Ovary (tissue), 9 donors: ENCODE data around the gene HPCAL1. TPM values are rescaled to one million over a fixed set of nuclear protein-coding genes. Genes with fewer than 3 reads are reported as not detected.

Experiments used
- DNase-seq, 5 donors: peaks; one replicate each; pipeline ENCODE4 v3.0.0-alpha.2; 2019 to 2020
- H3K27ac ChIP-seq, 2 donors: fragments of 200-600 bp; one replicate each; pipeline versions ENCODE4 v1.5.1 to v1.8.0; 2019 to 2022
- H3K27me3 ChIP-seq: fragments of 200-600 bp; one replicate; pipeline ENCODE4 v1.8.0; 2022
- H3K36me3 ChIP-seq: fragments of 200-600 bp; sonication (generic); one replicate; pipeline ENCODE4 v1.5.1; 2019
- H3K4me1 ChIP-seq: one replicate; pipeline ENCODE4 v1.8.1; 2013; ENCODE audit warnings: mild to moderate bottlenecking, moderate library complexity; ENCODE audit not compliant: insufficient read depth
- H3K4me3 ChIP-seq: fragments of 200-600 bp; sonication (generic); one replicate; pipeline ENCODE4 v1.5.1; 2017
- H3K9me3 ChIP-seq, 2 donors: fragments of 200-600 bp in 1 of 2; sonication (generic) in 1 of 2; one replicate each; pipeline versions ENCODE4 v1.5.1 to v1.8.1; 2013 to 2019; ENCODE audit warnings: mild to moderate bottlenecking in 1 of 2, moderate library complexity in 1 of 2
- EP300 ChIP-seq: sonication (generic); formaldehyde crosslinking; IDR thresholded peaks from one replicate; pipeline ENCODE4 v1.6.1; 2017; ENCODE audit warnings: antibody characterized with exemption
- POLR2A ChIP-seq: fragments of 450-650 bp; IDR thresholded peaks from one replicate; pipeline ENCODE4 v1.6.1; 2017; ENCODE audit warnings: antibody characterized with exemption, mild to moderate bottlenecking, moderate library complexity
- WGBS, 3 donors: extraction: QIAGEN DNeasy Blood & Tissue Kit in 1 of 3; methylation state at CpG; one replicate each; pipeline versions ENCODE4 v1.1.5 to v1.1.7; 2013 to 2017; 5-methylcytosine and 5-hydroxymethylcytosine counted together
- intact Hi-C, 4 donors: fragments of 100-400 bp; cut with DNase I; formaldehyde crosslinking; loops; one replicate each; pipeline versions ENCODE4 v1.11.0 to v1.15.1; 2022 to 2023
- polyA plus RNA-seq, 2 donors: library from polyadenylated mRNA; stranded (reverse); fragments of 200-250 nt in 1 of 2; fragments of 350-450 nt in 1 of 2; fragmentation: Illumina TruSeq in 1 of 2; extraction: RNeasy Lipid Tissue Mini Kit (QIAGEN cat#74804) in 1 of 2; gene quantifications; one replicate each; pipeline ENCODE4 v1.2.3, GENCODE V29; 2013 to 2014
- total RNA-seq, 7 donors: library from RNA; depleted of rRNA in 2 of 7; stranded (reverse); fragments of >200 nt in 2 of 7; fragmentation: NEBNext Ultra II Directional in 3 of 7; extraction: Animal tissue kit (Norgen Biotek cat#: 25700) in 3 of 7; gene quantifications; one replicate each; pipeline versions ENCODE4 v1.1.0 to v1.2.4, GENCODE V29; 2016 to 2023
- TF ChIP-seq, protein P1 (sequence below), 3 donors: fragments of 450-650 bp in 2 of 3; fragments of 200-600 bp in 1 of 3; IDR thresholded peaks; one replicate each; pipeline versions ENCODE4 v1.5.1 to v1.8.0; 2016 to 2022; ENCODE audit warnings: antibody characterized with exemption in 3 of 3, mild to moderate bottlenecking in 1 of 3
- donor health status: DM: no; HTN: no; CAD: no; lungs with moderate emphysema.
- donor health status: DM: no; HTN: no; CAD: no.
- donor health status: Bipolar disorder and iron deficiency.
- donor health status: DM: yes; HTN: yes; CAD: no.
- donor health status: DM: no; HTN: no; CAD: no.
- donor health status: DM: yes; HTN: yes; CAD: no.

HPCAL1 gene
- total and polyA plus RNA-seq, 9 donors, result 11.4 to 69.5 (median 18.5) TPM

DNA sequence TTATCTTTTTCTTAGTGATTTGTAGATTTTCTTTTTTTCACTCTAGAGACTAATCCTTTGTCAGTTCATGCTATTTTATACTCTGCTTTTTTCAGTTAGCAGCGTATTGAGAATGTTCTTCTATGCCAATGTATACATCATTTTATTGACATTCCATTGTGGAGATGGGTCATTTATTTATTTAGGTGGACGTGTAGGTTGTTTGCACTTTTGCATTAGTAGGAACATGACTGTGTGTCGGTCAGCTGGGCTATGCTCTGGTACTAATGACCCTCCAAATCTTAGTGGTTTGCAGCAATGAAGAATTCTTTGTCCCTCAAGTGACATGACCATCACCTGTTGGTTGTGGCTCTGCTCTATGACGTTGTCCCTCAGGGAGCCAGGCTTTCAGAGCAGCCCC, 33.6 kb downstream of the HPCAL1 start:
- intact Hi-C loops, result no loop called here
- H3K4me1 ChIP-seq, result peaks cover 2% of the 10 kb centered on the region
- DNase-seq, result no peak
- H3K36me3 ChIP-seq, result no peaks in the 10 kb centered on the region
- no peaks in the 10 kb centered on the region for H3K27me3 ChIP-seq
- no peaks in the 10 kb centered on the region for H3K9me3 ChIP-seq
- TF ChIP-seq, protein P1, sequence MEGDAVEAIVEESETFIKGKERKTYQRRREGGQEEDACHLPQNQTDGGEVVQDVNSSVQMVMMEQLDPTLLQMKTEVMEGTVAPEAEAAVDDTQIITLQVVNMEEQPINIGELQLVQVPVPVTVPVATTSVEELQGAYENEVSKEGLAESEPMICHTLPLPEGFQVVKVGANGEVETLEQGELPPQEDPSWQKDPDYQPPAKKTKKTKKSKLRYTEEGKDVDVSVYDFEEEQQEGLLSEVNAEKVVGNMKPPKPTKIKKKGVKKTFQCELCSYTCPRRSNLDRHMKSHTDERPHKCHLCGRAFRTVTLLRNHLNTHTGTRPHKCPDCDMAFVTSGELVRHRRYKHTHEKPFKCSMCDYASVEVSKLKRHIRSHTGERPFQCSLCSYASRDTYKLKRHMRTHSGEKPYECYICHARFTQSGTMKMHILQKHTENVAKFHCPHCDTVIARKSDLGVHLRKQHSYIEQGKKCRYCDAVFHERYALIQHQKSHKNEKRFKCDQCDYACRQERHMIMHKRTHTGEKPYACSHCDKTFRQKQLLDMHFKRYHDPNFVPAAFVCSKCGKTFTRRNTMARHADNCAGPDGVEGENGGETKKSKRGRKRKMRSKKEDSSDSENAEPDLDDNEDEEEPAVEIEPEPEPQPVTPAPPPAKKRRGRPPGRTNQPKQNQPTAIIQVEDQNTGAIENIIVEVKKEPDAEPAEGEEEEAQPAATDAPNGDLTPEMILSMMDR (IDR thresholded peaks at IDR 0.05), result no peak
- TF ChIP-seq POLR2A, result no peak
- no peak for TF ChIP-seq EP300
- 85 to 92% (median 86%) methylated on average over 4 of the region's 4 CpGs for WGBS, 3 donors
- H3K27ac ChIP-seq, result no peak overlapping the region
- H3K4me3 ChIP-seq, result no peak overlapping the region

DNA sequence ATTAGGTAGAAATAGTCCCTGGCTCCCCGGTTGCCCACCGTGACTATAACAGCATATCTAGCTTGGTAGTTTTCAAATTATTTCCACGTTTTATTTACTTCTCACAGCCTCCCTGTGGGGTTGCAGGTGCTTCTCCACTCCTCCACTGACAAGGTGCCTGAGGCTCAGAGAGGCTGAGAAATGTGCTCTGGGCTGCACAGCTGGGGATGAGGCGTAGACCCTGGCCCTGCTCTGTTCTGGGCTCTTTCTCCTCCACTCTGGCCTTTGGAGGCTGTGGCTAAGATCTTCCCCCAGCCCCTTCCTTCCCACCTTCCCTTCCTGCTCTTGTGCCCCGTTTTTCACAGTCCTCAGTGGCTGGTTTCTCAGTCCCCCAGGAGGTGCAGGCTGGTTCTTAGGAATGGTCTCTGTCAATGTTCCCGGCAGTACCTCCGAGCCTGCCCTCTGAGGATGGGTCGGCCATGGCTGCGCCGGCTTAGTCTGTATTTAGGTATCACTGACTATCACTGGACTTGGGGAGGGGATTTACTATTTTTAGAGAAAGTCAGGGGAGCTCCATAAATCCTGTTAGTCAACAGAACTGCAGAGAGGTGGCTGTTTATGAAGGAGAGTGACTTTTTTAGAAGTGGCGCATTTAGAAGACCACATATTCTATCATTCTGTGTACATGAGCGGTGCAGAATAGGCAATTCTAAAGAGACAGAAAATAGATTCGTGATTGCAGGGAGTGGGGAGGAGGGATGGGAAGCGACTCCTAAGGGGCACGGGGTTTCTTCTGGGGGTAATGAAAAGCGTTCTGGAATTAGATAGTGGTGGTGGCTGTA, 35.0 kb downstream of the HPCAL1 start:
- H3K9me3 ChIP-seq, result no peaks in the 10 kb centered on the region
- H3K36me3 ChIP-seq, result no peaks in the 10 kb centered on the region
- no peak for TF ChIP-seq EP300
- no peaks in the 10 kb centered on the region for H3K27me3 ChIP-seq
- no peak overlapping the region for H3K4me3 ChIP-seq
- intact Hi-C loops, result no loop called here
- WGBS, 3 donors, result 80 to 84% (median 83%) methylated on average over 16 of the region's 16 CpGs
- no peak overlapping the region for H3K27ac ChIP-seq
- DNase-seq, result no peak
- H3K4me1 ChIP-seq, result peaks cover 2% of the 10 kb centered on the region

DNA sequence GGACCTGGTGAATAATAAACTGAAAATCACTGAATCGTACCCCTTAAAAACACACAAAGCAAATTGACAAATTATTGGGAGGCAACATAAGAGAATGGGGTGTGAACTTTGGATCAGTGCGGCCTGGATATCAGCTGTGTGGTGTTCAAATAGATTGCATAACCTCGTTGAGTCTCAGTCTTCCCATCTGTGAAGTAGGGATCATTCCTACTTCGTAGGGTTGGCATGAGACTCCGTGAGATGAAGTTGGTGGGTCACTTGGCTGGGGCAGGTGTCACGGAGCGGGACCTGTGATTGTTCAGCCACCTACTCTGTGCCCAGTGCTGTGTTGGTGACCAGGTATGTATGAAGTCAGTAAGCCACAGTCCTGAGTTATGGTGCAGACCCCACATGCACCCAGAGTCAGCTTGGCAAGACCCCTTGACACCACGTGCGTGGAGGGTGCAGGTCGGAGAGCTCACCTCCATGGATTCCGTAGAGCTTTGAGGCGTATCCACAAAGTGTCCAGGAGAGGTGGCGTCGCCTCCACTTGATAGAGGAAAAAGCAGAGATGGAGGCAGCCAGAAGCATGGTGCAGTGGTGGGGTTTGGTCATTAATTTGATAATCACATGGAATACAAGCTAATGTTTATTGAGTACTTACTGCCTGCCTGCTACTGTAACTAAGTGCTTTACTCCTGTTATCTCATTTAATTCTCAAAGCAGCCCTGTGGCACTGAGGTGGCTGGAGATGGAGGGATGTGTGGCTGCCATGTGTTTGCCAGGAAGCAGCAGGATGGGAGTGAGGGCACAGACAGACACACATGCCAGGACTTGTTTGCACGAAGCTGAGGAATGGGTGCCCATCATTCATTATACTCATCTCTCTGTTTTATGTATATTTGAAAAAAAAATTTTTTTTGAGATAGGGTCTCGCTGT, 35.8 kb downstream of the HPCAL1 start:
- DNase-seq, result no peak
- 93 to 94% (median 94%) methylated on average over 16 of the region's 16 CpGs for WGBS, 3 donors
- Histone ChIP-seq H3K36me3 (no peaks in the 10 kb centered on the region), H3K4me1 (no peaks in the 10 kb centered on the region), H3K9me3 (no peaks in the 10 kb centered on the region), H3K4me3 (no peak overlapping the region), H3K27ac (no peak overlapping the region), H3K27me3 (no peaks in the 10 kb centered on the region)
- intact Hi-C loops, result no loop called here
- no peak for TF ChIP-seq POLR2A
- TF ChIP-seq, protein P1 (IDR thresholded peaks at IDR 0.05), result no peak
- no peak for TF ChIP-seq EP300

DNA sequence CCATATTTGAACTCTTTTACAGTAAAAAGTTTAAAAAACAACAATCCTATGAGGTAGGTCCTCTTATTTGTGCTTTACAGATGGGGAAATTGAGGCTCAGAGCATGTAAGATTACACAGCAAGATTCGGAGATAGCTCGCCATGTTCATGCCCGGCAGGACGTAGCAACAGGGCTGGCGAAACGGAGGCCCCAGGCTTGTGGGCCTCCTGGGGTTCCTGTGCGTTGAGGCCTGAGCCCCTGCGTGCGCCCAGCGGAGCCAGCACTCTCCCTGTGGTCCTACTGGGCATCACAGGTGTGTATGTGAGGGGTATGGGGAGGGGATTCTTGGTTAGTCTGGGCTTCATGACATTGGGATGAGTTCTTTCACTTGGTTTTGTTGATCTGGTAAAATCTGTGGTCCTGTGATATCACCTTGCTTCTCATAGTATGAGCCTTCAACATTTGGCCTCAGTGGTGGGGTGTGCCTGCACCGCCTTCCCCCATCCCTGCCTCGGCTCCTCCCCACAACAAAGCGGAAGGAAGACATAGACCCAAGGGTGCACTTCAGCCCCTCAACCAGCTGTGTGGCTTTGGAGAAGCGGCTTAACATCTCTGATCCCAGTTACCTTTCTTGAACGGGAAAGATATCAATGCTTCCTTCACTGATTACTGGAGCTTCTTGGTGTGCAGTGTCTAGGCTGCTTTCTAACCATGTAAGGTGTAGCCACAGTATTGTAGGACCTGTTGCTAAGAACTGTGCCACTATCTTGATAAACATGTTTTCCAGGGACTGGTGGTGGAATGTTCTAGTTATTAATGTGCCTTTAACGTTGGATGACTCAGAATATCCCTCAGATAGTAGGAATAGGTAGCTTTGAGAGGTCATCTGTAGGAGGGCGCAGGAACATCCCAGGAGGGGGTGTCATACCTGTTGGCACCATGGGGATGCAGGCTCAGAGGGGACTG, 37.2 kb downstream of the HPCAL1 start:
- WGBS, 3 donors, result 90 to 93% (median 91%) methylated on average over 17 of the region's 17 CpGs
- intact Hi-C loops, result no loop called here
- DNase-seq, result no peak

More for the DNA sequence above, 37.2 kb downstream of the HPCAL1 start:
- Histone ChIP-seq H3K4me1 (no peaks in the 10 kb centered on the region), H3K4me3 (no peak overlapping the region), H3K27ac (no peak overlapping the region), H3K27me3 (no peaks in the 10 kb centered on the region), H3K36me3 (no peaks in the 10 kb centered on the region), H3K9me3 (no peaks in the 10 kb centered on the region)
- TF ChIP-seq POLR2A (no peak), EP300 (no peak)
- TF ChIP-seq, protein P1 (IDR thresholded peaks at IDR 0.05), result no peak
